ENCODE data around the gene SPINK14. TPM values are rescaled to one million over a fixed set of nuclear protein-coding genes. Genes with fewer than 3 reads are reported as not detected.

Gene SPINK14
- total RNA-seq, 3 donors from 2014 or later = not detected

DNA sequence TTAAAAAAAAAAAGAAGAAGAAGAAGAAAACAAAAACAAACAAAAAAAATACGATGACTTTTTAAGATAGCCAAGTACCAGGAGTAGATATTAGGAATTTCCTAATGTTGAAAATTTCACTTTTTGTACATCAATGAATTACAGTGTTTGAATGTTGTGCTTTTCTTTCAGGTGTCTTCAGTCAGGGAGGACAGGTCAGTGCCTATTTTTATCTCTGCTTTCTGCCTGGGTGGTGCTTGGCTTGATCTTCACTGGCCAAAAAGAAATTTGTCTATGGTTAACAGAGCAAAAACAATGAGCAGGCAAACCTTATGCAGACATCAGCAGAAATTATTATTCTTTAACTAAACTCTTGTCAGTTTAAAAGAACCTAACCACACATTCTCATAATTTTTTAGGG lies 37.5 kb downstream of the SPINK14 start:
- H3K4me3 ChIP-seq = no peak overlapping the region
- H3K9me3 ChIP-seq = no peaks in the 10 kb centered on the region
- intact Hi-C loops (cut with DNase I; ENCODE audit: low total_unique reads) = no loop called here
- no peak for TF ChIP-seq POLR2AphosphoS5 (IDR thresholded peaks at IDR 0.05)
- no peak for TF ChIP-seq CTCF (IDR thresholded peaks at IDR 0.05)
- TF ChIP-seq POLR2A (IDR thresholded peaks at IDR 0.05) = no peak
- no peak for DNase-seq (ENCODE audit: low spot score in 2 of 2)
- H3K4me1 ChIP-seq = no peaks in the 10 kb centered on the region
- H3K27ac ChIP-seq = peak overlapping the region in 1 of 2 donors; percentile 20
- no peaks in the 10 kb centered on the region for H3K36me3 ChIP-seq
- H3K27me3 ChIP-seq = no peaks in the 10 kb centered on the region

GRCh38 chr5:148206620-148207019 lies 38.3 kb downstream of the SPINK14 start:
- intact Hi-C loops (cut with DNase I; ENCODE audit: low total_unique reads) = no loop called here
- DNase-seq (ENCODE audit: low spot score in 2 of 2) = no peak
- no peak for TF ChIP-seq CTCF (IDR thresholded peaks at IDR 0.05)
- no peak for TF ChIP-seq POLR2A (IDR thresholded peaks at IDR 0.05)
- TF ChIP-seq POLR2AphosphoS5 (IDR thresholded peaks at IDR 0.05) = no peak

GRCh38 chr5:148208226-148208625 lies 39.9 kb downstream of the SPINK14 start:
- no peak overlapping the region for H3K27ac ChIP-seq
- TF ChIP-seq POLR2A (IDR thresholded peaks at IDR 0.05) (no peak), CTCF (IDR thresholded peaks at IDR 0.05) (no peak), POLR2AphosphoS5 (IDR thresholded peaks at IDR 0.05) (no peak)

More at GRCh38 chr5:148206620-148207019, 38.3 kb downstream of the SPINK14 start:
- Histone ChIP-seq H3K4me3 (no peak overlapping the region), H3K36me3 (no peaks in the 10 kb centered on the region), H3K9me3 (no peaks in the 10 kb centered on the region), H3K27me3 (no peaks in the 10 kb centered on the region), H3K27ac (no peak overlapping the region), H3K4me1 (no peaks in the 10 kb centered on the region)

GRCh38 chr5:148209151-148209770 lies 40.9 kb downstream of the SPINK14 start:
- intact Hi-C loops (cut with DNase I; ENCODE audit: low total_unique reads) = no loop called here

More at GRCh38 chr5:148208226-148208625, 39.9 kb downstream of the SPINK14 start:
- H3K36me3 ChIP-seq = no peaks in the 10 kb centered on the region
- no peak for DNase-seq (ENCODE audit: low spot score in 2 of 2)
- no peaks in the 10 kb centered on the region for H3K27me3 ChIP-seq
- H3K4me1 ChIP-seq = no peaks in the 10 kb centered on the region
- no peak overlapping the region for H3K4me3 ChIP-seq
- intact Hi-C loops (cut with DNase I; ENCODE audit: low total_unique reads) = no loop called here
- H3K9me3 ChIP-seq = no peaks in the 10 kb centered on the region

More at GRCh38 chr5:148209151-148209770, 40.9 kb downstream of the SPINK14 start:
- Histone ChIP-seq H3K36me3 (no peaks in the 10 kb centered on the region), H3K27me3 (no peaks in the 10 kb centered on the region), H3K9me3 (no peaks in the 10 kb centered on the region), H3K4me3 (no peak overlapping the region), H3K4me1 (no peaks in the 10 kb centered on the region), H3K27ac (no peak overlapping the region)
- DNase-seq (ENCODE audit: low spot score in 2 of 2) = no peak
- no peak for TF ChIP-seq CTCF (IDR thresholded peaks at IDR 0.05)
- no peak for TF ChIP-seq POLR2A (IDR thresholded peaks at IDR 0.05)
- TF ChIP-seq POLR2AphosphoS5 (IDR thresholded peaks at IDR 0.05) = no peak
